ENCODE results near the gene IGF2BP2. TPM values are rescaled to one million over a fixed set of nuclear protein-coding genes. Genes with fewer than 3 reads are reported as not detected.

Gene IGF2BP2
- total RNA-seq, 1 experiment from 2014 or later = 135 TPM

- no peak for DNase-seq (ENCODE audit: low read depth, low spot score)
- CTCF ChIA-PET = no interaction called here
- Histone ChIP-seq H3K27ac (ENCODE audit: low read depth, low read length) (no peak overlapping the region), H3K9ac (ENCODE audit: low read length) (no peak overlapping the region), H2AFZ (ENCODE audit: low read depth, low read length, poor library complexity, severe bottlenecking) (no peak overlapping the region), H3K9me2 (ENCODE audit: insufficient read depth) (no peaks in the 10 kb centered on the region), H3K79me2 (ENCODE audit: insufficient read depth, low read length) (no peaks in the 10 kb centered on the region), H3K36me3 (ENCODE audit: control insufficient read depth in 1 of 2, insufficient read depth in 2 of 2, low read length in 2 of 2) (no peaks in the 10 kb centered on the region), H3K4me2 (ENCODE audit: low read length) (no peak overlapping the region), H4K20me1 (ENCODE audit: insufficient read depth) (no peaks in the 10 kb centered on the region), H3K9me3 (ENCODE audit: control insufficient read depth in 1 of 2, insufficient read depth in 1 of 2, low read depth in 1 of 2, low read length in 2 of 2) (no peaks in the 10 kb centered on the region), H3K4me1 (ENCODE audit: control insufficient read depth in 1 of 2, insufficient read depth in 2 of 2, low read length in 2 of 2) (no peaks in the 10 kb centered on the region), H3K4me3 (replicated peaks in 1 of 2; ENCODE audit: low read depth in 1 of 2, low read length in 2 of 2) (no peak overlapping the region), H3K27me3 (ENCODE audit: insufficient read depth, low read length) (no peaks in the 10 kb centered on the region)
- RAD21 ChIA-PET (ENCODE audit: low non-redundant PET in 1 of 2, low total read pairs in 2 of 2, uncharacterized antibody in 2 of 2, unreplicated experiment in 2 of 2) = no interaction called here
- ATAC-seq = no peak
- BruUV-seq (replicated peaks) = no TSS peak
- intact Hi-C loops (cut with micrococcal nuclease) = no loop called here
- POLR2A ChIA-PET = no interaction called here
- TF ChIP-seq ZBTB33 (IDR thresholded peaks at IDR 0.05; ENCODE audit: extremely low read depth, insufficient replicate concordance, low read length) (no peak), ELF1 (IDR thresholded peaks at IDR 0.05; ENCODE audit: borderline replicate concordance, low read depth) (no peak), ZNF274 (IDR thresholded peaks at IDR 0.05; ENCODE audit: low read depth, low read length) (no peak), EZH2phosphoT487 (IDR thresholded peaks at IDR 0.05; ENCODE audit: borderline replicate concordance) (no peak), REST (IDR thresholded peaks at IDR 0.05; ENCODE audit: low read depth) (no peak), ATF3 (IDR thresholded peaks at IDR 0.05) (no peak), POLR2A (IDR thresholded peaks at IDR 0.05; ENCODE audit: borderline replicate concordance, extremely low read depth, insufficient read depth, insufficient read length) (no peak), SIN3A (IDR thresholded peaks at IDR 0.05; ENCODE audit: low read depth) (no peak), EGR1 (IDR thresholded peaks at IDR 0.05; ENCODE audit: low read depth) (no peak)
These were observed 42.2 kb upstream of the IGF2BP2 start for GRCh38 chr3:185866995-185867394.

Data from HCT116 (cell line).